Measurements from ENCODE around the gene ATXN7L3. TPM values are rescaled to one million over a fixed set of nuclear protein-coding genes. Genes with fewer than 3 reads are reported as not detected.

The ATXN7L3 gene
- total RNA-seq, 1 experiment from 2014 or later = 36.9 TPM

DNA sequence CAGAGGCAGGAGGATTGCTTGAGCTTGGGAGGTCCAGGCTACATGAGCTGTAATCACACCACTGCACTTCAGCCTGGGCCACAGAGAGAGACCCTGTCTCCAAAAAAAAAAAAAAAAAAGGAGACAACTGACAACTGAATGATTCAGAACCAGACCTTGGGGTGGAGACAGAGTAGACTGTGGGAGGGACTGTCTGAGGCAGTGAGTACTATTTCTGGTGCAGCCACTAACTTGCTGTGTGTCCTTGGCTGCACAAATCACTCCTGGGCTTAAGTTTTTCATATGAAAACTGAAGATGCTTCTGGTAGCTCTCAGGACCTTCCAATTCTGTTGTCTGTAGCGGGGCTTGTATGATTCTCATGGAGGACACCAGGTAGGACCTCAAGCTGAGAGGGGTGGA, 23.4 kb downstream of the ATXN7L3 start:
- Histone ChIP-seq H3K4me3 (ENCODE audit: low read depth, low read length, poor library complexity, severe bottlenecking) (no peak overlapping the region), H3K4me1 (ENCODE audit: insufficient read depth, low read length, poor library complexity, severe bottlenecking) (no peaks in the 10 kb centered on the region), H3K27me3 (replicated peaks; ENCODE audit: insufficient read depth, low read depth, low read length, poor library complexity) (no peaks in the 10 kb centered on the region), H3K9me3 (ENCODE audit: low read depth, low read length, poor library complexity, severe bottlenecking) (no peaks in the 10 kb centered on the region), H3K27ac (ENCODE audit: low read depth, low read length, poor library complexity, severe bottlenecking) (no peak overlapping the region), H3K36me3 (ENCODE audit: insufficient read depth, low read length, poor library complexity, severe bottlenecking) (no peaks in the 10 kb centered on the region)
- DNase-seq (ENCODE audit: low spot score) = no peak
- POLR2A ChIA-PET (ENCODE audit: low non-redundant PET) = no interaction called here
- BruUV-seq (replicated peaks) = no TSS peak
- intact Hi-C loops (cut with micrococcal nuclease; ENCODE audit: unreplicated experiment) = no loop called here
- CTCF ChIA-PET = no interaction called here
- TF ChIP-seq, protein P1, sequence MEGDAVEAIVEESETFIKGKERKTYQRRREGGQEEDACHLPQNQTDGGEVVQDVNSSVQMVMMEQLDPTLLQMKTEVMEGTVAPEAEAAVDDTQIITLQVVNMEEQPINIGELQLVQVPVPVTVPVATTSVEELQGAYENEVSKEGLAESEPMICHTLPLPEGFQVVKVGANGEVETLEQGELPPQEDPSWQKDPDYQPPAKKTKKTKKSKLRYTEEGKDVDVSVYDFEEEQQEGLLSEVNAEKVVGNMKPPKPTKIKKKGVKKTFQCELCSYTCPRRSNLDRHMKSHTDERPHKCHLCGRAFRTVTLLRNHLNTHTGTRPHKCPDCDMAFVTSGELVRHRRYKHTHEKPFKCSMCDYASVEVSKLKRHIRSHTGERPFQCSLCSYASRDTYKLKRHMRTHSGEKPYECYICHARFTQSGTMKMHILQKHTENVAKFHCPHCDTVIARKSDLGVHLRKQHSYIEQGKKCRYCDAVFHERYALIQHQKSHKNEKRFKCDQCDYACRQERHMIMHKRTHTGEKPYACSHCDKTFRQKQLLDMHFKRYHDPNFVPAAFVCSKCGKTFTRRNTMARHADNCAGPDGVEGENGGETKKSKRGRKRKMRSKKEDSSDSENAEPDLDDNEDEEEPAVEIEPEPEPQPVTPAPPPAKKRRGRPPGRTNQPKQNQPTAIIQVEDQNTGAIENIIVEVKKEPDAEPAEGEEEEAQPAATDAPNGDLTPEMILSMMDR (conservative IDR thresholded peaks at IDR 0.05; ENCODE audit: low read depth, low read length) = no peak
- no peak for TF ChIP-seq EZH2 (IDR thresholded peaks at IDR 0.05; ENCODE audit: borderline replicate concordance, low read depth, low read length, poor library complexity, severe bottlenecking)

DNA sequence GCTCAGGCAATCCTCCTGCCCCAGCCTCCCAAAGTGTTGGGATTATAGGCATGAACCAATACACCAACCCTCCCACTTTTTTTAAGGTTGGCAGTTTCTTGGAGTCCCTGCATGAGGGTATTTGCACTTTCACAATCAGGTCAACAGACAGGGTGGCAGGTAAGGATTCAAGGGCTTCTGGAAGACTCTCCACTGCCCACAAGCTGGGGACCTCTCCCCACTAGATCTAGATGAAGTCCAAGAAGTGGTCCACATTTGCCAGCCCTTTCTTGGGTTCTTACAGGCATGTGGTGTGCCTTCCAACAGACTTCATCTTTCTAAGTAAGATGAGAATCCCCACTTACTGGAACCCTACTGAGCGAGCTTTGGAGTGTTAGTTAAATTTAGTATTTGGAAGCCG, 25.3 kb downstream of the ATXN7L3 start:
- Histone ChIP-seq H3K27me3 (replicated peaks; ENCODE audit: insufficient read depth, low read depth, low read length, poor library complexity) (no peaks in the 10 kb centered on the region), H3K36me3 (ENCODE audit: insufficient read depth, low read length, poor library complexity, severe bottlenecking) (no peaks in the 10 kb centered on the region), H3K9me3 (ENCODE audit: low read depth, low read length, poor library complexity, severe bottlenecking) (no peaks in the 10 kb centered on the region), H3K27ac (ENCODE audit: low read depth, low read length, poor library complexity, severe bottlenecking) (no peak overlapping the region), H3K4me3 (ENCODE audit: low read depth, low read length, poor library complexity, severe bottlenecking) (no peak overlapping the region), H3K4me1 (ENCODE audit: insufficient read depth, low read length, poor library complexity, severe bottlenecking) (no peaks in the 10 kb centered on the region)
- intact Hi-C loops (cut with micrococcal nuclease; ENCODE audit: unreplicated experiment) = loop anchor here (5.0 kb wide), 1 partner anchor 232 kb away; the partner anchor contains the start of gene PPY
- no TSS peak for BruUV-seq (replicated peaks)
- TF ChIP-seq, protein P1 (conservative IDR thresholded peaks at IDR 0.05; ENCODE audit: low read depth, low read length) = no peak
- no peak for TF ChIP-seq EZH2 (IDR thresholded peaks at IDR 0.05; ENCODE audit: borderline replicate concordance, low read depth, low read length, poor library complexity, severe bottlenecking)
- no peak for DNase-seq (ENCODE audit: low spot score)
- ChIA-PET POLR2A (ENCODE audit: low non-redundant PET) (no interaction called here), CTCF (no interaction called here)

DNA sequence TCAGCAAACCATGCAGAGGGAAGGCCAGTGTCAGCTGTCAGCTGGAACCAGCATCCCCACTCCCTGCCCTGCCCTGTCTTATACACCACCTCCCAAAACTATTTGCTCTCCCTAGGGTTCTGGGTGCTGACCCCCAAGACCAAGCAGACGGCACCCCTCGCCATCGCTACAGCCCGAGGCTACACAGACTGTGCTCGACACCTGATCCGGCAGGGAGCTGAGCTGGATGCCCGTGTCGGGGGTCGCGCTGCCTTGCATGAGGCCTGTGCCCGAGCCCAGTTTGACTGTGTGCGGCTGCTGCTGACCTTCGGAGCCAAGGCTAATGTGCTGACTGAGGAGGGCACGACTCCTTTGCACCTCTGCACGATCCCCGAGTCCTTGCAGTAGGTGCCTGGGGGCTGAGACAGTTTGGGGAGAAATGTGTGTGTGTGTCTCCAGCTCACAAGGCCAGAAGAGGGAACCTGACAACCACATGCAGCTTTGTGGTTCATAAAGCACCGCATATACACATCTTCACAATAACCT, 27.7 kb downstream of the ATXN7L3 start:
- no peak overlapping the region for H3K27ac ChIP-seq (ENCODE audit: low read depth, low read length, poor library complexity, severe bottlenecking)
- H3K4me3 ChIP-seq (ENCODE audit: low read depth, low read length, poor library complexity, severe bottlenecking) = no peak overlapping the region
- BruUV-seq (replicated peaks) = no TSS peak
- H3K9me3 ChIP-seq (ENCODE audit: low read depth, low read length, poor library complexity, severe bottlenecking) = no peaks in the 10 kb centered on the region
- ChIA-PET POLR2A (ENCODE audit: low non-redundant PET) (interaction anchor here (0.5 kb wide), 1 partner anchor 46 kb away, joined by 3 read pairs; no protein-coding TSS in a partner anchor), CTCF (no interaction called here)
- H3K4me1 ChIP-seq (ENCODE audit: insufficient read depth, low read length, poor library complexity, severe bottlenecking) = no peaks in the 10 kb centered on the region
- H3K36me3 ChIP-seq (ENCODE audit: insufficient read depth, low read length, poor library complexity, severe bottlenecking) = no peaks in the 10 kb centered on the region
- H3K27me3 ChIP-seq (replicated peaks; ENCODE audit: insufficient read depth, low read depth, low read length, poor library complexity) = no peaks in the 10 kb centered on the region
- intact Hi-C loops (cut with micrococcal nuclease; ENCODE audit: unreplicated experiment) = loop anchor here (5.0 kb wide), 1 partner anchor 230 kb away; the partner anchor contains the start of gene PPY
- DNase-seq (ENCODE audit: low spot score) = no peak
- no peak for TF ChIP-seq EZH2 (IDR thresholded peaks at IDR 0.05; ENCODE audit: borderline replicate concordance, low read depth, low read length, poor library complexity, severe bottlenecking)
- TF ChIP-seq, protein P1 (conservative IDR thresholded peaks at IDR 0.05; ENCODE audit: low read depth, low read length) = no peak
